ENCODE measurements around the gene BCAS3.

The BCAS3 gene

GRCh38 chr17:61307905-61308886, 630.5 kb downstream of the BCAS3 start:
- DNase-seq (ENCODE audit: low read depth in 1 of 2, low spot score in 1 of 2): no peak

- DNase-seq (ENCODE audit: low read depth in 1 of 2, low spot score in 1 of 2): no peak
Observed at GRCh38 chr17:61309362-61310256, 632.0 kb downstream of the BCAS3 start.

- DNase-seq (ENCODE audit: low read depth in 1 of 2, low spot score in 1 of 2): no peak
Observed at GRCh38 chr17:61310590-61310989, 632.9 kb downstream of the BCAS3 start.

GRCh38 chr17:61312406-61313295, 635.0 kb downstream of the BCAS3 start:
- no peak for DNase-seq (ENCODE audit: low read depth in 1 of 2, low spot score in 1 of 2)

- no peak for DNase-seq (ENCODE audit: low read depth in 1 of 2, low spot score in 1 of 2)
Observed at GRCh38 chr17:61313461-61314326, 636.0 kb downstream of the BCAS3 start.

DNA sequence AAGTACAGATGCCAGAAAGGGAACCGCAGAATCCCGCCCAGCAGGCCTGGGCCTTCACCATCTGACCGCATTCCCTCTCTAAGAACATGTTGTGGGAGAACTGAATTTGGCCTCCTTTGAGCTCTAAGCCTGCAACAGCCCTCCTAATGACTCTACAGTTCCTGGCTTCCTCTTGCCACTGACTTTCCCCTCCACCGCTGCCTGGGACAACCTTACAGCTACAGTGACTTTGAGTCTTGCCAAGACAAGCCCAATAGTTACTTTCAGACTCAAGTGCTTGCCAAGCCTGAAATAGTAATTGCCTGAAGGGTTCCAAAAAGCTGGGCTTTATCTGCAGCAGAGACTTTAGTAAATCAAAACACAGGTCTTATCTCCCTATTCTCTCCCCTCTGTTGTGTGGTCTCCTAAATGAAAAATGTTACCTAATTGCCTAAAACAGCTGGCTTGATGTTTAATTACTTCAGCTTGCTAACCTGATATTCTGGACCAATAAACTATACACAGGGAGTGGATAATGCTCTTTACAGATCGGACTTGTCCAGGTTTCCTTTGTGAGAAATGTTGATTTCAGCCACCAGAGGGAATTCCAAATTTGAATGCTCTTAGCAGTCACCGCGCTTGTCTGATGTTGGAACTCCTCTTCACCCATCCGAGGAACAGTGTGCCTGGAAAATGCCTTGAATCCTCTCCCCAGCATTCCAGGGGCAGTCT, 636.9 kb downstream of the BCAS3 start:
- DNase-seq (ENCODE audit: low read depth in 1 of 2, low spot score in 1 of 2): no peak

GRCh38 chr17:61316633-61317032, 639.0 kb downstream of the BCAS3 start:
- DNase-seq (ENCODE audit: low read depth in 1 of 2, low spot score in 1 of 2): no peak

- no peak for DNase-seq (ENCODE audit: low read depth in 1 of 2, low spot score in 1 of 2)
Observed at GRCh38 chr17:61317779-61318178, 640.1 kb downstream of the BCAS3 start.

DNA sequence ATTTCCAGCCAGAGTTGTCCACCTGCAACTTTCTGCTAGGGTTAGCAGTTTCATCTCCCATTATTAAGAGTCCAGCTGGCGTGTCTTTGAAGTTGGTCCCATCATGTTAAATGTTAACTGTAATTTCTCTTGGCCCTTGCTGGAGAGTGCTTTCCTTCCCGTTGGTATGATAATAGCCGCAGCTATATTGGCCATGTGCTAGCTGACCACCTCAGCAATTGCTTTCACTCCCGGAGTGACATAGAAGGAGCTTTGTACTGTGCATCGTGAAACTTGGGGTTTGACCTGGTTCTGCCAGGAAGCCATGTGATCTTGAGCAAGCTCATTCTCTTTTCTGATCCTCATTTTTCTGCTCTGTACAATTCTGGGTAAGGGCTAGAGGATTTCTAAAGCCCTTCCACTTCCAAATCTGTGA, 641.0 kb downstream of the BCAS3 start:
- DNase-seq (ENCODE audit: low read depth in 1 of 2, low spot score in 1 of 2): no peak

GRCh38 chr17:61321344-61321743, 643.7 kb downstream of the BCAS3 start:
- no peak for DNase-seq (ENCODE audit: low read depth in 1 of 2, low spot score in 1 of 2)

GRCh38 chr17:61322325-61323002, 644.8 kb downstream of the BCAS3 start:
- DNase-seq (ENCODE audit: low read depth in 1 of 2, low spot score in 1 of 2): no peak

- no peak for DNase-seq (ENCODE audit: low read depth in 1 of 2, low spot score in 1 of 2)
Observed at GRCh38 chr17:61323003-61323908, 645.6 kb downstream of the BCAS3 start.

DNA sequence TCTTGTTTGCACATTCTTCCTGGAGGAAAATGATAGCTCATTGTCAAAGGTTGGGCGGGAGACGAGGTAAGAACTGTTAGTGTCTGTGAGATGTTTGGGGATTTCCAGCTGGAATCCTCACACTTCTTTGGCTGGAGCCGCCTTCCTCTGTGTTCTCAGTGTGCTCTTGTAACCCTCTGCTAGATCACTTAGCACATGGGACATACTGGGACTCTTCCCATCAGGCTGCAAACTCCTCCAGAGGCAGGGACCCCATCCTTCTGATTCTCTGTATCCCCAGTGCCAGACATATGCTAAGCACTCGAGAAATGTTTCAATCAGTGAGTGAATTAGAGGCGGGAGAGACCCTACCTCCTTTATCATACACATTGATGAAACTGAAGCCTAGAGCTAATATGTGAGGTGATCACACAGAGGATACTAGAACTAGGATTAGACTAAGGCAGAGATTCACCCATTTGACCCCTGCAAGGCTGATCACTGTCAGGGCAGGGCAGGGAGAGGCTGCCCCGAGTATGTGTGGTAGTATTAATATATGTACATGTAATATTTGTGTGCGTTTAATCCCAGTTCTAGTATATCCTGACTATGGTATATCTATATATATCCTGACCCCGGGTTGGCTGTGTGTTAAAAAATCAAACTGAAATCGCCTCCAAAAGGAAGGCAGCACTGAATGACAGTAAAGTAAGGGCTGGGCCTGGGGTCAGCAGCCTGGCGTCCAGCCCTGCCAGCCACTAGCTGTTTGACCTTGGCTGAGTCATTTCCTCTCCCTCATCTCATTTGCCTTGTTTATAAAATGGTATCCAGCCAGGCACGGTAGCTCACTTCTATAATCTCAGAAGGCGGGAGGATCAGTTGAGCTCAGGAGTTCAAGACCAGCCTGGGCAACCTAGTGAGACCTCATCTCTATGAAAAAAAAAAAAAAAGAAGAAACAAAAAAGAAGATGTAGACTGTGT, 646.5 kb downstream of the BCAS3 start:
- no peak for DNase-seq (ENCODE audit: low read depth in 1 of 2, low spot score in 1 of 2)

DNA sequence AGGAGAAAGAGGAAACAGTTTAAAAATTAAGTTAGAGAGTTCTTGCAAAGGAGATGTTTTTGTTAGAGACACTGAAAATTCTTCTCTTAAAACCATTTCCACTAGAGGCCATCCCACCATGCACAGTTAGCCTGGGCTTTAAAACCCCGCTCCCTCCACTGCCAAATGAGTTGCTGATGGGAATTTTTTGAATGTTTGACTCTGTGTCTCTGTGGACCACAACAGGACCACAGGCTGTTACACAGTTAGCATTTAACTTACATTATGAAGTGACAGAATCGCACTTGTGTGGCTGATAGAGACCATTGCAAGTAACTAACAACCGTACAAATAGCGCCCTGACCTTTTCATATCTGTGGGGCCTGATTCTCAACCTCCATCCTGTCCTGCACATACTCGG, 647.3 kb downstream of the BCAS3 start:
- no peak for DNase-seq (ENCODE audit: low read depth in 1 of 2, low spot score in 1 of 2)

DNA sequence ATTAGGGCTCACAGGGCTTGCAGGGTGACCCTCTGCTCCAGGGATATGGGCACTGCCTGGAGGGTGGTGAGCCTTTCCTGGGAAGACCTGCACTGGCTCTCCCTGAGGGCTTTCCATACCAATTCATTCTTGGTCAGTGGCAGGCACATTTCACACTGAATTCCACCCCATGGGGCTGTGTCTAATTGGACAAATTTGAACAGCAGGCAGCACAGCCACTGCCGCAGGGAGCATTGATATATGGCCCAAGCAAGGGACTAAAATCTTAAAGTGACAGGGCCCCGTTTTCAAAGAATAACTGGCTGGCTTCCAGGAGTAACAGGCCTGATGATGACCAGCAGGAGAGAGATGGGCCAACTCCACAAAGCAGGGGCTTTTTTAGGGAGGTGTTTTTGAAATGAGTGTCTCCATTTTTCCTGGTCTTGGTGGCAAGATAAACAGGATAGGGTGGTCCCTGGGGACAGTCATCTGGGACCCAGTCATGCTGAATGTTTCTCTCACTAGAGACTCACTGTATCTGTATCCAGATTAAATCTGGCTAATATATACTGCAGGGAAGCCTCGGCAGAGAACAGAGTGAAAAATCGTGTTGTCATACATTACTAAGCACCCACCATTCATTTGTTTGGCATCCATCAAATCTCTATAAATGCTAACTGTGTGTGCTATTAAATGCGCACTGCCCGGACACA, 647.9 kb downstream of the BCAS3 start:
- no peak for DNase-seq (ENCODE audit: low read depth in 1 of 2, low spot score in 1 of 2)

DNA sequence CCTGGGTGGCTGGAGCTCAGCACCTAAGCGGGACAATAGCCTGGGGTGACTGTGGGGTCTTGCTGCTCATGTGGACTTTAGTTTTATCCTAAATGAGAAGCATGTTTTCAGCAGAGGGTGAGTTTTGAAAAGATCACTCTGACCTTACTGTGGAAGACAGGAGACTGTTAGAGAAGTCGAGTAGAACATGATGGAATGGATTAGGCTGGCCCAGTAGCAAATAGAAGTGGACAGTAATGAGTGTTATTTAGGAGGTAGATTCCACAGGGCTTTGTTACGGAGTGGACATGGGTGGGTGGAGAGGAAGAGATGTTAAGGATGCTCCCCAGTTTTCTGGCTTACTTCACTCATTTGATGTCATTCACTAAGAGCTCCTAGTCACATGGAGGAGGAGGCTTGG, 648.7 kb downstream of the BCAS3 start:
- no peak for DNase-seq (ENCODE audit: low read depth in 1 of 2, low spot score in 1 of 2)

Data from activated T-helper 1 cell treated with anti-CD3 and anti-CD28 coated beads, Interleukin-2, amount 50 U/mL, for 16 hours (primary cell).